Fibroblast of lung (primary cell): ENCODE results near the gene BCL2. TPM values are rescaled to one million over a fixed set of nuclear protein-coding genes. Genes with fewer than 3 reads are reported as not detected.

Experiments
- DNase-seq, 2 donors: peaks; one replicate each; pipeline versions ENCODE4 v3.0.0 to v3.0.0-alpha.2; 2010; ENCODE audit warnings: low read depth in 2 of 2
- H2AFZ ChIP-seq: 2 replicates; pipeline ENCODE4 v1.5.1; 2012; ENCODE audit warnings: low read length, control low read depth, inconsistent platforms
- H3K27ac ChIP-seq: 2 replicates; pipeline ENCODE4 v1.5.1; 2011; ENCODE audit warnings: low read length, control low read depth; ENCODE audit not compliant: insufficient read depth
- H3K27me3 ChIP-seq: 2 replicates; pipeline ENCODE4 v1.5.1; 2011; ENCODE audit warnings: mild to moderate bottlenecking, low read length; ENCODE audit not compliant: control insufficient read depth, insufficient read depth
- H3K36me3 ChIP-seq: 2 replicates; pipeline ENCODE4 v1.5.1; 2011; ENCODE audit warnings: low read length; ENCODE audit not compliant: control insufficient read depth, insufficient read depth
- H3K4me1 ChIP-seq: 2 replicates; pipeline ENCODE4 v1.5.1; 2011; ENCODE audit warnings: low read length; ENCODE audit not compliant: control insufficient read depth, insufficient read depth; ENCODE audit errors: extremely low read depth
- H3K4me2 ChIP-seq: 2 replicates; pipeline ENCODE4 v1.5.1; 2011; ENCODE audit warnings: low read length, control low read depth; ENCODE audit not compliant: insufficient read depth; ENCODE audit errors: extremely low read depth
- H3K4me3 ChIP-seq, 4 experiments: fragments of 200-600 bp in 1 of 4; sonication (generic) in 1 of 4; replicated peaks in 1 of 4; 2 replicates each; pipeline ENCODE4 v1.5.1; 2011 to 2016; ENCODE audit warnings: low read length in 4 of 4, low read depth in 3 of 4, mild to moderate bottlenecking in 3 of 4, control low read depth in 2 of 4, inconsistent platforms in 1 of 4, mixed read lengths in 1 of 4; ENCODE audit not compliant: insufficient read depth in 1 of 4; ENCODE audit errors: control extremely low read depth in 1 of 4
- H3K79me2 ChIP-seq: 2 replicates; pipeline ENCODE4 v1.5.1; 2012; ENCODE audit warnings: mild to moderate bottlenecking, low read length, inconsistent platforms; ENCODE audit not compliant: control insufficient read depth, insufficient read depth
- H3K9ac ChIP-seq: 2 replicates; pipeline ENCODE4 v1.5.1; 2011; ENCODE audit warnings: mild to moderate bottlenecking, low read length, control low read depth; ENCODE audit not compliant: insufficient read depth
- H3K9me3 ChIP-seq: 2 replicates; pipeline ENCODE4 v1.5.1; 2012; ENCODE audit warnings: low read depth, low read length; ENCODE audit not compliant: control insufficient read depth, insufficient read depth
- H4K20me1 ChIP-seq: 2 replicates; pipeline ENCODE4 v1.5.1; 2011; ENCODE audit warnings: low read length; ENCODE audit not compliant: control insufficient read depth, insufficient read depth; ENCODE audit errors: extremely low read depth
- CTCF ChIP-seq, 2 donors: IDR thresholded peaks in 1 of 2; conservative IDR thresholded peaks in 1 of 2; 1 replicate in 1 of 2; 2 replicates in 1 of 2; pipeline ENCODE4 v1.5.1; 2011 to 2012; ENCODE audit warnings: low read length in 2 of 2, control low read depth in 1 of 2, inconsistent platforms in 1 of 2, low read depth in 1 of 2, mild to moderate bottlenecking in 1 of 2
- EZH2 ChIP-seq: IDR thresholded peaks from 2 replicates; pipeline ENCODE4 v1.5.1; 2012; ENCODE audit warnings: low read length, control low read depth, mild to moderate bottlenecking; ENCODE audit errors: missing control alignments
- polyA plus RNA-seq, 2 donors: library from polyadenylated mRNA; depleted of rRNA in 1 of 2; stranded (reverse) in 1 of 2; unstranded in 1 of 2; fragments of >200 nt; gene quantifications; 2 replicates each; pipeline ENCODE4 v1.2.1, GENCODE V29; 2011 to 2012; ENCODE audit warnings: missing spikeins in 1 of 2
- total RNA-seq: library from RNA; depleted of rRNA; stranded (reverse); fragments of >200 nt; gene quantifications from 2 replicates; pipeline ENCODE4 v1.2.1, GENCODE V29; 2014

The BCL2 gene
- total and polyA plus RNA-seq, 2 donors (not counting 1 experiment from before 2014, with no cell fraction given) = 1.5 to 3.6 TPM

- H2AFZ ChIP-seq = no peak overlapping the region
- H3K36me3 ChIP-seq = no peaks in the 10 kb centered on the region
- no peak for TF ChIP-seq EZH2
- no peak for TF ChIP-seq CTCF (conservative IDR thresholded peaks at IDR 0.05 in 1 of 2, IDR thresholded peaks at IDR 0.05 in 1 of 2; ENCODE audit: low read depth in 1 of 2, low read length in 2 of 2)
- no peaks in the 10 kb centered on the region for H3K79me2 ChIP-seq
- no peaks in the 10 kb centered on the region for H3K27me3 ChIP-seq
- no peak overlapping the region for H3K4me2 ChIP-seq
- H3K4me1 ChIP-seq = peaks cover 12% of the 10 kb centered on the region
- no peak overlapping the region for H3K9ac ChIP-seq
- H3K9me3 ChIP-seq = no peaks in the 10 kb centered on the region
- DNase-seq = no peak
- no peak overlapping the region for H3K27ac ChIP-seq
- no peak overlapping the region for H3K4me3 ChIP-seq
- no peaks in the 10 kb centered on the region for H4K20me1 ChIP-seq
These were observed 153.4 kb downstream of the BCL2 start for GRCh38 chr18:63166142-63166541.

- no peak for DNase-seq
These were observed 155.2 kb downstream of the BCL2 start for GRCh38 chr18:63164396-63164795.

GRCh38 chr18:63162271-63163014 is 157.1 kb downstream of the BCL2 start:
- Histone ChIP-seq H2AFZ (no peak overlapping the region), H3K27me3 (no peaks in the 10 kb centered on the region), H3K79me2 (no peaks in the 10 kb centered on the region), H3K27ac (peak overlapping the region; percentile 53), H3K4me2 (peak overlapping the region; percentile 72), H3K4me1 (peaks cover 12% of the 10 kb centered on the region), H3K9me3 (no peaks in the 10 kb centered on the region), H3K4me3 (no peak overlapping the region), H3K36me3 (no peaks in the 10 kb centered on the region), H3K9ac (no peak overlapping the region), H4K20me1 (no peaks in the 10 kb centered on the region)
- no peak for TF ChIP-seq EZH2
- TF ChIP-seq CTCF (conservative IDR thresholded peaks at IDR 0.05 in 1 of 2, IDR thresholded peaks at IDR 0.05 in 1 of 2; ENCODE audit: low read depth in 1 of 2, low read length in 2 of 2) = no peak
- peak; percentile 45 to 72 for DNase-seq

More at GRCh38 chr18:63164396-63164795, 155.2 kb downstream of the BCL2 start:
- Histone ChIP-seq H3K79me2 (no peaks in the 10 kb centered on the region), H3K9me3 (no peaks in the 10 kb centered on the region), H3K27ac (no peak overlapping the region), H3K36me3 (no peaks in the 10 kb centered on the region), H2AFZ (no peak overlapping the region), H3K4me3 (no peak overlapping the region), H3K4me1 (peaks cover 12% of the 10 kb centered on the region), H3K9ac (no peak overlapping the region), H4K20me1 (no peaks in the 10 kb centered on the region), H3K4me2 (no peak overlapping the region), H3K27me3 (no peaks in the 10 kb centered on the region)
- TF ChIP-seq EZH2 = no peak
- TF ChIP-seq CTCF (conservative IDR thresholded peaks at IDR 0.05 in 1 of 2, IDR thresholded peaks at IDR 0.05 in 1 of 2; ENCODE audit: low read depth in 1 of 2, low read length in 2 of 2) = no peak
